ENCODE data around the gene SLC28A1. TPM values are rescaled to one million over a fixed set of nuclear protein-coding genes. Genes with fewer than 3 reads are reported as not detected.

The SLC28A1 gene
- total and polyA plus RNA-seq, 4 donors = 0.09 to 39.7 (median 18.3) TPM

GRCh38 chr15:84847382-84847781 is 37.1 kb upstream of the SLC28A1 start:
- no peak overlapping the region for H3K27ac ChIP-seq (ENCODE audit: low read depth in 1 of 2, low read length in 2 of 2)
- H3K9me3 ChIP-seq (ENCODE audit: control insufficient read depth in 4 of 4, low read length in 3 of 4) = no peaks in the 10 kb centered on the region
- TF ChIP-seq TAF1 (conservative IDR thresholded peaks at IDR 0.05) (no peak), GABPA (IDR thresholded peaks at IDR 0.05 in 1 of 2, conservative IDR thresholded peaks at IDR 0.05 in 1 of 2) (no peak), JUND (IDR thresholded peaks at IDR 0.05) (no peak), RXRA (IDR thresholded peaks at IDR 0.05) (no peak), YY1 (IDR thresholded peaks at IDR 0.05) (no peak), HNF4A (conservative IDR thresholded peaks at IDR 0.05) (no peak), NR2F2 (IDR thresholded peaks at IDR 0.05) (no peak), CTCF (IDR thresholded peaks at IDR 0.05; ENCODE audit: low read depth, low read length, missing input control) (no peak)
- no peak overlapping the region for H3K9ac ChIP-seq (ENCODE audit: low read depth in 1 of 2, low read length in 2 of 2)
- no peaks in the 10 kb centered on the region for H3K27me3 ChIP-seq (ENCODE audit: control insufficient read depth in 4 of 4, insufficient read depth in 4 of 4, low read length in 3 of 4)
- peaks cover 0 to 26% (median 10%) of the 10 kb centered on the region in 4 donors for H3K4me1 ChIP-seq (ENCODE audit: control insufficient read depth in 4 of 4, insufficient read depth in 4 of 4, low read length in 3 of 4)
- no peaks in the 10 kb centered on the region for H3K36me3 ChIP-seq (ENCODE audit: control insufficient read depth in 4 of 4, insufficient read depth in 3 of 4, low read depth in 1 of 4, low read length in 3 of 4)
- no peak overlapping the region for H3K4me3 ChIP-seq (ENCODE audit: low read depth in 1 of 3, low read length in 3 of 3)
- no peak for DNase-seq (ENCODE audit: low spot score)

GRCh38 chr15:84852212-84852611 is 32.2 kb upstream of the SLC28A1 start:
- H3K9ac ChIP-seq (ENCODE audit: low read depth in 1 of 2, low read length in 2 of 2) = no peak overlapping the region
- H3K4me3 ChIP-seq (ENCODE audit: low read depth in 1 of 3, low read length in 3 of 3) = no peak overlapping the region
- H3K27ac ChIP-seq (ENCODE audit: low read depth in 1 of 2, low read length in 2 of 2) = no peak overlapping the region
- DNase-seq (ENCODE audit: low spot score) = no peak
- H3K4me1 ChIP-seq (ENCODE audit: control insufficient read depth in 4 of 4, insufficient read depth in 4 of 4, low read length in 3 of 4) = peaks cover 0 to 10% (median 2%) of the 10 kb centered on the region in 4 donors
- 77% methylated on average over 5 of the region's 5 CpGs for WGBS
- no peaks in the 10 kb centered on the region for H3K27me3 ChIP-seq (ENCODE audit: control insufficient read depth in 4 of 4, insufficient read depth in 4 of 4, low read length in 3 of 4)
- TF ChIP-seq HNF4A (conservative IDR thresholded peaks at IDR 0.05) (peak in 1 of 2 donors; percentile 15), FOXA2 (IDR thresholded peaks at IDR 0.05) (no peak), GABPA (IDR thresholded peaks at IDR 0.05 in 1 of 2, conservative IDR thresholded peaks at IDR 0.05 in 1 of 2) (no peak), HNF4G (IDR thresholded peaks at IDR 0.05) (no peak)
- no peaks in the 10 kb centered on the region for H3K36me3 ChIP-seq (ENCODE audit: control insufficient read depth in 4 of 4, insufficient read depth in 3 of 4, low read depth in 1 of 4, low read length in 3 of 4)
- no peaks in the 10 kb centered on the region for H3K9me3 ChIP-seq (ENCODE audit: control insufficient read depth in 4 of 4, low read length in 3 of 4)

DNA sequence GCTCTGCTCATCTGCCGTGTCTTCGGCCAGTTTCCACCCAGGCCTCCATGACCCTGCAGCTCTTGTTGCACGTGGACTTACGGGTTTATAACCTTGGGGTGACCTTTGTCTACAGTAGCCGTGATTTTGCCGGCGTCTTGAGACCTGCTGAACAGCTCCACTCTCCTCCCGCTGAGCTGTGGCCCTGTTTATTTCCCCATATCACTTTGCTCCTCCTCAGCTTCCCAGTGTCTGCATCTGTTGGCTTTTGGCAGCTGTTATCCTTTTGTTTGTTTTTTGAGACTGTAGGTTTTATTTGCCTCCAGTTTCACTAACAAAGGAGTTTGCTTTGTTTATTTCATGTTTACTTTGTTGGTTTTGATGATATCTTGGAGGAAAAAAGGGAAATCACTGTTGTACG is 29.3 kb upstream of the SLC28A1 start:
- DNase-seq (ENCODE audit: low spot score) = no peak
- WGBS = 77% methylated on average over 9 of the region's 9 CpGs
- H3K27ac ChIP-seq (ENCODE audit: low read depth in 1 of 2, low read length in 2 of 2) = no peak overlapping the region
- no peak overlapping the region for H3K9ac ChIP-seq (ENCODE audit: low read depth in 1 of 2, low read length in 2 of 2)
- H3K36me3 ChIP-seq (ENCODE audit: control insufficient read depth in 4 of 4, insufficient read depth in 3 of 4, low read depth in 1 of 4, low read length in 3 of 4) = no peaks in the 10 kb centered on the region
- no peak overlapping the region for H3K4me3 ChIP-seq (ENCODE audit: low read depth in 1 of 3, low read length in 3 of 3)
- no peaks in the 10 kb centered on the region for H3K27me3 ChIP-seq (ENCODE audit: control insufficient read depth in 4 of 4, insufficient read depth in 4 of 4, low read length in 3 of 4)
- H3K9me3 ChIP-seq (ENCODE audit: control insufficient read depth in 4 of 4, low read length in 3 of 4) = no peaks in the 10 kb centered on the region
- no peak for TF ChIP-seq JUND (IDR thresholded peaks at IDR 0.05)
- TF ChIP-seq EGR1 (IDR thresholded peaks at IDR 0.05; ENCODE audit: low read depth in 2 of 2) = no peak
- no peak for TF ChIP-seq YY1 (IDR thresholded peaks at IDR 0.05)
- no peak for TF ChIP-seq TAF1 (conservative IDR thresholded peaks at IDR 0.05)
- TF ChIP-seq HNF4A (conservative IDR thresholded peaks at IDR 0.05) = no peak
- TF ChIP-seq, protein P1, sequence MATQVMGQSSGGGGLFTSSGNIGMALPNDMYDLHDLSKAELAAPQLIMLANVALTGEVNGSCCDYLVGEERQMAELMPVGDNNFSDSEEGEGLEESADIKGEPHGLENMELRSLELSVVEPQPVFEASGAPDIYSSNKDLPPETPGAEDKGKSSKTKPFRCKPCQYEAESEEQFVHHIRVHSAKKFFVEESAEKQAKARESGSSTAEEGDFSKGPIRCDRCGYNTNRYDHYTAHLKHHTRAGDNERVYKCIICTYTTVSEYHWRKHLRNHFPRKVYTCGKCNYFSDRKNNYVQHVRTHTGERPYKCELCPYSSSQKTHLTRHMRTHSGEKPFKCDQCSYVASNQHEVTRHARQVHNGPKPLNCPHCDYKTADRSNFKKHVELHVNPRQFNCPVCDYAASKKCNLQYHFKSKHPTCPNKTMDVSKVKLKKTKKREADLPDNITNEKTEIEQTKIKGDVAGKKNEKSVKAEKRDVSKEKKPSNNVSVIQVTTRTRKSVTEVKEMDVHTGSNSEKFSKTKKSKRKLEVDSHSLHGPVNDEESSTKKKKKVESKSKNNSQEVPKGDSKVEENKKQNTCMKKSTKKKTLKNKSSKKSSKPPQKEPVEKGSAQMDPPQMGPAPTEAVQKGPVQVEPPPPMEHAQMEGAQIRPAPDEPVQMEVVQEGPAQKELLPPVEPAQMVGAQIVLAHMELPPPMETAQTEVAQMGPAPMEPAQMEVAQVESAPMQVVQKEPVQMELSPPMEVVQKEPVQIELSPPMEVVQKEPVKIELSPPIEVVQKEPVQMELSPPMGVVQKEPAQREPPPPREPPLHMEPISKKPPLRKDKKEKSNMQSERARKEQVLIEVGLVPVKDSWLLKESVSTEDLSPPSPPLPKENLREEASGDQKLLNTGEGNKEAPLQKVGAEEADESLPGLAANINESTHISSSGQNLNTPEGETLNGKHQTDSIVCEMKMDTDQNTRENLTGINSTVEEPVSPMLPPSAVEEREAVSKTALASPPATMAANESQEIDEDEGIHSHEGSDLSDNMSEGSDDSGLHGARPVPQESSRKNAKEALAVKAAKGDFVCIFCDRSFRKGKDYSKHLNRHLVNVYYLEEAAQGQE (IDR thresholded peaks at IDR 0.05) = no peak
- no peak for TF ChIP-seq RAD21 (IDR thresholded peaks at IDR 0.05)
- TF ChIP-seq MAX (IDR thresholded peaks at IDR 0.05) = no peak
- no peak for TF ChIP-seq CTCF (IDR thresholded peaks at IDR 0.05; ENCODE audit: low read depth, low read length, missing input control)
- TF ChIP-seq GABPA (IDR thresholded peaks at IDR 0.05 in 1 of 2, conservative IDR thresholded peaks at IDR 0.05 in 1 of 2) = no peak
- TF ChIP-seq RXRA (IDR thresholded peaks at IDR 0.05) = no peak
- TF ChIP-seq ZBTB33 (IDR thresholded peaks at IDR 0.05) = no peak
- no peak for TF ChIP-seq FOXA2 (IDR thresholded peaks at IDR 0.05)
- TF ChIP-seq HNF4G (IDR thresholded peaks at IDR 0.05) = no peak
- TF ChIP-seq FOXA1 (IDR thresholded peaks at IDR 0.05) = no peak
- no peak for TF ChIP-seq NR2F2 (IDR thresholded peaks at IDR 0.05)
- H3K4me1 ChIP-seq (ENCODE audit: control insufficient read depth in 4 of 4, insufficient read depth in 4 of 4, low read length in 3 of 4) = peaks cover 0 to 12% (median 2%) of the 10 kb centered on the region in 4 donors
